ENCODE results near the gene HNRNPF. TPM values are rescaled to one million over a fixed set of nuclear protein-coding genes. Genes with fewer than 3 reads are reported as not detected.

The HNRNPF gene
- total and polyA plus RNA-seq, 2 donors = 136 to 235 TPM

GRCh38 chr10:43369921-43370320 is 39.1 kb downstream of the HNRNPF start:
- no peak for DNase-seq (ENCODE audit: low read depth in 6 of 9, low spot score in 9 of 9)
- WGBS = 83% methylated on average over 4 of the region's 4 CpGs
- Histone ChIP-seq H3K27ac (ENCODE audit: low read depth in 1 of 2, low read length in 1 of 2) (no peak overlapping the region), H3K4me3 (ENCODE audit: low read length in 2 of 2) (no peak overlapping the region), H3K9me3 (ENCODE audit: control insufficient read depth in 2 of 2, insufficient read depth in 1 of 2, low read length in 1 of 2) (no peaks in the 10 kb centered on the region), H3K36me3 (ENCODE audit: control insufficient read depth in 2 of 2, insufficient read depth in 2 of 2, low read length in 1 of 2) (no peaks in the 10 kb centered on the region), H3K27me3 (ENCODE audit: control insufficient read depth in 2 of 2, insufficient read depth in 1 of 2, low read length in 1 of 2) (no peaks in the 10 kb centered on the region), H3K4me1 (ENCODE audit: control insufficient read depth in 2 of 2, insufficient read depth in 2 of 2, low read length in 2 of 2) (no peaks in the 10 kb centered on the region)

GRCh38 chr10:43365001-43365400 is 44.0 kb downstream of the HNRNPF start:
- H3K9me3 ChIP-seq (ENCODE audit: control insufficient read depth in 2 of 2, insufficient read depth in 1 of 2, low read length in 1 of 2) = peaks cover 0 to 4% of the 10 kb centered on the region in 2 donors
- no peak overlapping the region for H3K27ac ChIP-seq (ENCODE audit: low read depth in 1 of 2, low read length in 1 of 2)
- no peak overlapping the region for H3K4me3 ChIP-seq (ENCODE audit: low read length in 2 of 2)
- no peaks in the 10 kb centered on the region for H3K27me3 ChIP-seq (ENCODE audit: control insufficient read depth in 2 of 2, insufficient read depth in 1 of 2, low read length in 1 of 2)
- WGBS = 79% methylated on average over 3 of the region's 3 CpGs
- peaks cover 5 to 11% of the 10 kb centered on the region in 2 donors for H3K4me1 ChIP-seq (ENCODE audit: control insufficient read depth in 2 of 2, insufficient read depth in 2 of 2, low read length in 2 of 2)
- H3K36me3 ChIP-seq (ENCODE audit: control insufficient read depth in 2 of 2, insufficient read depth in 2 of 2, low read length in 1 of 2) = no peaks in the 10 kb centered on the region
- no peak for DNase-seq (ENCODE audit: low read depth in 6 of 9, low spot score in 9 of 9)

DNA sequence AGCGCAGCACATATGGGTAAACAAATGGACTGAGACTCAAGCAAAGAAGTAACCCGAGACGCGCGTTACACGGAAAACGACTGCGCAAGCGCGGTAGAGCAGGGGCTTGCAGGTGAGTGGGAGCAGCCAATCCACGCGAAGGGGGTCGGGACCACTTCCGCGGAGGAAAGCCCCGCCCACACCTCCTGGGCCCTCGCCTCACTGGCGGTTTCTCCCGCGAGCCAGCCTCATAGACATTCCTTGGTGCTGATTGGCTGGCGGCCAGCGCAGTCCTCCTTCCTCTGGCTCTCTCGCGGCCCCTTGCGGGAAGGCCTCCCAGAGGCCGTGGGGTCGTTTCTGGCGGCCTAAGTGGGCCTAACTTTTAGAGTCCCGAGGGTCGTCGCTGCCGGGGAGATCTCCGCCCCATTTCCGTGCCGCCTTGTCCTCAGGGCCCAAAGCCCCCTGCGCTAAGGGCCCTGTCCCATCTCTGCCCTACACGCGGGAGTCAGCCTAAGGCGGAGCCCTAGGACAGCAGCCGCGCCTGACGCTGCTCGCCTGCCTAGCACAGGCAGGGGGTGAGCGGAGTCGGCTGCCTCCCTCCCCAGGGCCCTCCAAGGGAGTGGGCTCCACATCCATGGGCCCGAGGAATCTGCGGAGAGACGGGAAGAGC is 46.7 kb downstream of the HNRNPF start:
- Histone ChIP-seq H3K4me1 (ENCODE audit: control insufficient read depth in 2 of 2, insufficient read depth in 2 of 2, low read length in 2 of 2) (peaks cover 5 to 11% of the 10 kb centered on the region in 2 donors), H3K27me3 (ENCODE audit: control insufficient read depth in 2 of 2, insufficient read depth in 1 of 2, low read length in 1 of 2) (no peaks in the 10 kb centered on the region), H3K36me3 (ENCODE audit: control insufficient read depth in 2 of 2, insufficient read depth in 2 of 2, low read length in 1 of 2) (no peaks in the 10 kb centered on the region), H3K9me3 (ENCODE audit: control insufficient read depth in 2 of 2, insufficient read depth in 1 of 2, low read length in 1 of 2) (peaks cover 0 to 4% of the 10 kb centered on the region in 2 donors), H3K4me3 (ENCODE audit: low read length in 2 of 2) (peak overlapping the region; percentile 83 to 86), H3K27ac (ENCODE audit: low read depth in 1 of 2, low read length in 1 of 2) (peak overlapping the region; percentile 86 to 89)
- 9% methylated on average over 48 of the region's 48 CpGs for WGBS
- DNase-seq (ENCODE audit: low read depth in 6 of 9, low spot score in 9 of 9) = peak; percentile 87 to 98 (median 94)

- WGBS = 13% methylated on average over 21 of the region's 21 CpGs
- Histone ChIP-seq H3K4me1 (ENCODE audit: control insufficient read depth in 2 of 2, insufficient read depth in 2 of 2, low read length in 2 of 2) (peaks cover 5 to 11% of the 10 kb centered on the region in 2 donors), H3K9me3 (ENCODE audit: control insufficient read depth in 2 of 2, insufficient read depth in 1 of 2, low read length in 1 of 2) (peaks cover 0 to 4% of the 10 kb centered on the region in 2 donors), H3K36me3 (ENCODE audit: control insufficient read depth in 2 of 2, insufficient read depth in 2 of 2, low read length in 1 of 2) (no peaks in the 10 kb centered on the region), H3K4me3 (ENCODE audit: low read length in 2 of 2) (peak overlapping the region; percentile 83 to 86), H3K27me3 (ENCODE audit: control insufficient read depth in 2 of 2, insufficient read depth in 1 of 2, low read length in 1 of 2) (no peaks in the 10 kb centered on the region), H3K27ac (ENCODE audit: low read depth in 1 of 2, low read length in 1 of 2) (peak overlapping the region; percentile 86 to 89)
- DNase-seq (ENCODE audit: low read depth in 6 of 9, low spot score in 9 of 9) = peak in 4 of 9 donors; percentile 10 to 18 (median 12)
Measured at GRCh38 chr10:43361547-43362190, 47.3 kb downstream of the HNRNPF start.

DNA sequence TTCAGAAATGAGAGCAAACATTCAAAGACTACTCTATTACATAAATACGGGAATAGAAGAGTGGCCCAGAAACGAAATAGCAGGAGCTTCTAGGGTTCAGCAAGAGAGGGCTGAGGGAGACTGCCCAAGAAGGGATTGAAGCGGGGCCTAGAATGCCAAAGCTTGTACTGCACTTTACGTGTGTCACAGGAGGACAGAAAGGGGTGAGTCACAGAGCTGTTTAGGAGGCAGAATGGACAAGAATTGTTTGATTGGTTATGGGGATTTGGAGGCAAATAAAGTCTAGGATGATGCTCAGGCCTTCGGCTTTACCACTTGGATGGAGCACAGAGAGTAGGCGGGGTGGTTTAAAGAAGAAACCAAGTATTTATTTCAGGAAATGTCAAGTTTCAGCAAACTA is 48.9 kb downstream of the HNRNPF start:
- Histone ChIP-seq H3K27me3 (ENCODE audit: control insufficient read depth in 2 of 2, insufficient read depth in 1 of 2, low read length in 1 of 2) (no peaks in the 10 kb centered on the region), H3K4me3 (ENCODE audit: low read length in 2 of 2) (no peak overlapping the region)
- 97% methylated on average over 6 of the region's 6 CpGs for WGBS

DNA sequence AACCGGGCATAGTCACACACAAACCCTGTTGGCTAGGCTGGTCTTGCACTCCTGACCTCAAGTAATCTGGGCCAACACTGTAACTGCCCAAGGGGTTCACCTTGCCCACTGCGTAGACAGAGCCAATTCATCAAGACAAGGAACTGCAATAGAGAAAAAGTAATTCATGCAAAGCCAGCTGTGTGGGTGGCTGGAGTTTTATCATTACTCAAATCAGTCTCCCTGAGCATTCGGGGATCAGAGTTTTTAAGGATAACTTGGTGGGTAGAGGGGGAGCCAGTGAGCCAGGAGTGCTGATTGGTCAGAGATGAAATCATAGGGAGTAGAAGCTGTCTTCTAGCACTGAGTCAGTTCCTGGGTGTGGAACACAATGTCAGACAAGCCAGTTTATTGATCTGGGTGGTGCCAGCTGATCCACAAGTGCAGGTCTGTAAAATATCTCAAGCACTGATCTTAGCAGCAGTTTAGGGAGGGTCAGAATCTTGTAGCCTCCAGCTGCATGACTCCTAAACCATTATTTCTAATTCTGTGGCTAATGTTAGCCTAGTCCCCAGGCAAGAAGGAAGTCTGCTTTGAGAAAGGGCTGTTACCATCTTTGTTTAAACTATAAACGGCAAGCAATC is 53.1 kb downstream of the HNRNPF start:
- Histone ChIP-seq H3K4me3 (ENCODE audit: low read length in 2 of 2) (no peak overlapping the region), H3K9me3 (ENCODE audit: control insufficient read depth in 2 of 2, insufficient read depth in 1 of 2, low read length in 1 of 2) (no peaks in the 10 kb centered on the region), H3K27me3 (ENCODE audit: control insufficient read depth in 2 of 2, insufficient read depth in 1 of 2, low read length in 1 of 2) (peaks cover under 1 to 20% of the 10 kb centered on the region in 2 donors), H3K36me3 (ENCODE audit: control insufficient read depth in 2 of 2, insufficient read depth in 2 of 2, low read length in 1 of 2) (no peaks in the 10 kb centered on the region), H3K27ac (ENCODE audit: low read depth in 1 of 2, low read length in 1 of 2) (no peak overlapping the region), H3K4me1 (ENCODE audit: control insufficient read depth in 2 of 2, insufficient read depth in 2 of 2, low read length in 2 of 2) (peaks cover 0 to 1% of the 10 kb centered on the region in 2 donors)
- no peak for DNase-seq (ENCODE audit: low read depth in 6 of 9, low spot score in 9 of 9)
- 88% methylated on average over 4 of the region's 4 CpGs for WGBS

More for the DNA sequence above, 48.9 kb downstream of the HNRNPF start:
- peak overlapping the region in 1 of 2 donors; percentile 4 for H3K27ac ChIP-seq (ENCODE audit: low read depth in 1 of 2, low read length in 1 of 2)
- no peaks in the 10 kb centered on the region for H3K36me3 ChIP-seq (ENCODE audit: control insufficient read depth in 2 of 2, insufficient read depth in 2 of 2, low read length in 1 of 2)
- no peak for DNase-seq (ENCODE audit: low read depth in 6 of 9, low spot score in 9 of 9)
- H3K4me1 ChIP-seq (ENCODE audit: control insufficient read depth in 2 of 2, insufficient read depth in 2 of 2, low read length in 2 of 2) = peaks cover 5 to 11% of the 10 kb centered on the region in 2 donors
- peaks cover 0 to 4% of the 10 kb centered on the region in 2 donors for H3K9me3 ChIP-seq (ENCODE audit: control insufficient read depth in 2 of 2, insufficient read depth in 1 of 2, low read length in 1 of 2)

DNA sequence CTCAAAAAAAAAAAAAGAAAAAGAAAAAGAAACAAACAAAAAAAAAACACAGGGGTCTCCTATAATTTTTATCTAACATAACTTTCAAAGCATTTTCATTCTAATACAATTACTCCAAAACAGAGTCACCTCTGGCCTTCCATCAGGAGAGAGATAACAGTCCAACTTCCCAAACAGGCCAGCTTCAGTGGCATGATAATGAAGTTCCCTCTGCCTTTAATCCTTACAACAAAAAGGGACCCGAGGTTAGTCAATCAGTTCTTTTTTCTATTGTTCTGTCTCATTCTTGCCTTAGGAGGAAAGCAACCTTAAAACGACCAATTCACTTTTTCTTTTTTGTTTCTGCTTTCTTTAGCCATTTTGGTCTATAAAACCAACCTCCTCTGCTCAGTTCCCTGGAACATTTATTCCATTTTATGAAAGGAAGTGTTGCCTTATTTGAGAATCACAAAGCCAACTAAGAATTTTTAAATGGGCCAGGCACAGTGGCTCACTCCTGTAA is 54.1 kb downstream of the HNRNPF start:
- H3K27ac ChIP-seq (ENCODE audit: low read depth in 1 of 2, low read length in 1 of 2) = no peak overlapping the region
- 55% methylated on average over 2 of the region's 2 CpGs for WGBS
- H3K27me3 ChIP-seq (ENCODE audit: control insufficient read depth in 2 of 2, insufficient read depth in 1 of 2, low read length in 1 of 2) = peaks cover 7 to 29% of the 10 kb centered on the region in 2 donors
- H3K9me3 ChIP-seq (ENCODE audit: control insufficient read depth in 2 of 2, insufficient read depth in 1 of 2, low read length in 1 of 2) = peaks cover 0 to 1% of the 10 kb centered on the region in 2 donors
- no peak for DNase-seq (ENCODE audit: low read depth in 6 of 9, low spot score in 9 of 9)
- no peak overlapping the region for H3K4me3 ChIP-seq (ENCODE audit: low read length in 2 of 2)
- peaks cover 0 to 3% of the 10 kb centered on the region in 2 donors for H3K4me1 ChIP-seq (ENCODE audit: control insufficient read depth in 2 of 2, insufficient read depth in 2 of 2, low read length in 2 of 2)
- no peaks in the 10 kb centered on the region for H3K36me3 ChIP-seq (ENCODE audit: control insufficient read depth in 2 of 2, insufficient read depth in 2 of 2, low read length in 1 of 2)

- no peak overlapping the region for H3K4me3 ChIP-seq (ENCODE audit: low read length in 2 of 2)
- H3K4me1 ChIP-seq (ENCODE audit: control insufficient read depth in 2 of 2, insufficient read depth in 2 of 2, low read length in 2 of 2) = peaks cover 0 to 3% of the 10 kb centered on the region in 2 donors
- H3K36me3 ChIP-seq (ENCODE audit: control insufficient read depth in 2 of 2, insufficient read depth in 2 of 2, low read length in 1 of 2) = no peaks in the 10 kb centered on the region
- peaks cover 0 to 1% of the 10 kb centered on the region in 2 donors for H3K9me3 ChIP-seq (ENCODE audit: control insufficient read depth in 2 of 2, insufficient read depth in 1 of 2, low read length in 1 of 2)
- no peak overlapping the region for H3K27ac ChIP-seq (ENCODE audit: low read depth in 1 of 2, low read length in 1 of 2)
- no peak for DNase-seq (ENCODE audit: low read depth in 6 of 9, low spot score in 9 of 9)
- 88% methylated on average over 2 of the region's 2 CpGs for WGBS
- peaks cover 7 to 34% of the 10 kb centered on the region in 2 donors for H3K27me3 ChIP-seq (ENCODE audit: control insufficient read depth in 2 of 2, insufficient read depth in 1 of 2, low read length in 1 of 2)
Measured at GRCh38 chr10:43354330-43354635, 54.7 kb downstream of the HNRNPF start.
